ENCODE measurements around the gene SRSF4.

- TF ChIP-seq, protein P1, sequence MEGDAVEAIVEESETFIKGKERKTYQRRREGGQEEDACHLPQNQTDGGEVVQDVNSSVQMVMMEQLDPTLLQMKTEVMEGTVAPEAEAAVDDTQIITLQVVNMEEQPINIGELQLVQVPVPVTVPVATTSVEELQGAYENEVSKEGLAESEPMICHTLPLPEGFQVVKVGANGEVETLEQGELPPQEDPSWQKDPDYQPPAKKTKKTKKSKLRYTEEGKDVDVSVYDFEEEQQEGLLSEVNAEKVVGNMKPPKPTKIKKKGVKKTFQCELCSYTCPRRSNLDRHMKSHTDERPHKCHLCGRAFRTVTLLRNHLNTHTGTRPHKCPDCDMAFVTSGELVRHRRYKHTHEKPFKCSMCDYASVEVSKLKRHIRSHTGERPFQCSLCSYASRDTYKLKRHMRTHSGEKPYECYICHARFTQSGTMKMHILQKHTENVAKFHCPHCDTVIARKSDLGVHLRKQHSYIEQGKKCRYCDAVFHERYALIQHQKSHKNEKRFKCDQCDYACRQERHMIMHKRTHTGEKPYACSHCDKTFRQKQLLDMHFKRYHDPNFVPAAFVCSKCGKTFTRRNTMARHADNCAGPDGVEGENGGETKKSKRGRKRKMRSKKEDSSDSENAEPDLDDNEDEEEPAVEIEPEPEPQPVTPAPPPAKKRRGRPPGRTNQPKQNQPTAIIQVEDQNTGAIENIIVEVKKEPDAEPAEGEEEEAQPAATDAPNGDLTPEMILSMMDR (IDR thresholded peaks at IDR 0.05; ENCODE audit: low read depth, low read length, poor library complexity, severe bottlenecking), result no peak
- no peak for TF ChIP-seq EZH2phosphoT487 (IDR thresholded peaks at IDR 0.05; ENCODE audit: borderline replicate concordance, low read length)
These were observed 19.4 kb upstream of the SRSF4 start for GRCh38 chr1:29200906-29201594.
